ENCODE measurements around the gene RAB11FIP4. TPM values are rescaled to one million over a fixed set of nuclear protein-coding genes. Genes with fewer than 3 reads are reported as not detected.

Gene RAB11FIP4
- total and polyA plus RNA-seq, 2 of the 8 experiments (the other 6 are each of a cell fraction or from before 2014, with no cell fraction given), result 21.7 to 53.2 TPM

DNA sequence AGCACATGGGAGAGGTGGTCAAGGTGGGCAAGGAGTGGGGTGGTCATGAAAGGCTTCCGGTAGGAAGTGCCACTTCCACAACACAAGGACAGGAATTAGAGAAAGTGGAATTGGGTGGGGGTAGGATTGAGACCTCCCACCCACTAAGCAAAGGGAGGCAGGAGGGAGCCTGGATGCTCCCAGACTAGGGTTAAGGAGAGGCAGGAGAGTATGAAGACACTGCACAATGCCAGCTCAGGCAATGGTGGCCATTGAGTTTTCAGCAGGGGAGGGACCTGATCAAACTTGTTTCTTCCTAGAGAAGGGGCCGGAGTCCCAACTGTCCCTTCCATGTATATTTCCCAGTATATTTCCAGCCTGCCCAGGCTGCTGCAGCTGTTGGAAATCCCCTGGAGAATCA, 3.1 kb upstream of the RAB11FIP4 start:
- peaks cover 2 to 5% of the 10 kb centered on the region in 2 experiments for H4K20me1 ChIP-seq (replicated peaks in 1 of 2; ENCODE audit: control insufficient read depth in 1 of 2, insufficient read depth in 2 of 2, low read length in 2 of 2)
- H3K27me3 ChIP-seq (replicated peaks in 1 of 4; ENCODE audit: control insufficient read depth in 3 of 4, extremely low read depth in 1 of 4, insufficient read depth in 3 of 4, low read length in 3 of 4), result peaks cover 1 to 29% (median 22%) of the 10 kb centered on the region in 4 experiments
- H3K36me3 ChIP-seq (ENCODE audit: control insufficient read depth in 2 of 4, insufficient read depth in 4 of 4, low read length in 3 of 4), result no peaks in the 10 kb centered on the region
- no peak overlapping the region for H3K56ac ChIP-seq (replicated peaks; ENCODE audit: insufficient read length, low read depth, low read length)
- no peak overlapping the region for H2BK12ac ChIP-seq (ENCODE audit: low read depth, low read length)
- no peak overlapping the region for H2BK20ac ChIP-seq (ENCODE audit: low read length)
- no peak overlapping the region for H3K4me2 ChIP-seq (ENCODE audit: insufficient read depth in 1 of 2, low read depth in 2 of 2, low read length in 2 of 2)
- H3K4ac ChIP-seq (replicated peaks; ENCODE audit: insufficient read length, low read depth, low read length), result no peak overlapping the region
- no peak overlapping the region for H3K4me3 ChIP-seq (ENCODE audit: extremely low read depth in 1 of 4, insufficient read depth in 2 of 4, low read depth in 3 of 4, low read length in 4 of 4)
- H4K91ac ChIP-seq (replicated peaks; ENCODE audit: insufficient read length, low read length), result peak overlapping the region; percentile 35
- no peaks in the 10 kb centered on the region for H3K79me2 ChIP-seq (ENCODE audit: control insufficient read depth in 1 of 2, insufficient read depth in 2 of 2, low read length in 2 of 2)
- no peaks in the 10 kb centered on the region; the same call in 1 of the 2 replicates for H3K79me1 ChIP-seq (ENCODE audit: low read depth, low read length)
- WGBS, 2 experiments (ENCODE audit: extremely low coverage in 1 of 2, insufficient coverage in 1 of 2, insufficient read length in 1 of 2, insufficient replicate concordance in 2 of 2, low coverage in 1 of 2, low lambda C conversion rate in 2 of 2, missing lambda C conversion rate in 1 of 2), result 88% methylated on average over 2 of the region's 2 CpGs; no CpG with 5 or more reads in 1 of the 2 experiments
- no peak overlapping the region for H3K27ac ChIP-seq (ENCODE audit: low read depth, low read length)
- ChIA-PET POLR2A (ENCODE audit: partially characterized antibody) (interaction anchor here (0.6 kb wide), 1 partner anchor 319 kb away, joined by 3 read pairs; no protein-coding TSS in a partner anchor), CTCF (ENCODE audit: partially characterized antibody) (interaction anchor here (0.6 to 3.1 kb wide), 19 partner anchors 8 to 1048 kb away, joined by 3 to 35 read pairs (median 5); no protein-coding TSS in a partner anchor)
- no peak overlapping the region for H3K23ac ChIP-seq (ENCODE audit: insufficient read length)
- H2BK15ac ChIP-seq (ENCODE audit: low read length), result no peak overlapping the region
- no peak overlapping the region for H2AFZ ChIP-seq (ENCODE audit: low read length)
- no peak overlapping the region for H3K9ac ChIP-seq (replicated peaks in 1 of 4; ENCODE audit: extremely low read depth in 1 of 4, low read depth in 3 of 4, low read length in 3 of 4)
- FAIRE-seq (no peak), DNase-seq (ENCODE audit: low read depth in 1 of 2, low spot score in 2 of 2) (no peak)
- H3K18ac ChIP-seq (ENCODE audit: extremely low read depth, low read length), result no peak overlapping the region
- no peak overlapping the region for H4K5ac ChIP-seq (ENCODE audit: insufficient read length, low read depth, low read length)
- H3K14ac ChIP-seq (ENCODE audit: insufficient read length), result no peak overlapping the region
- no peaks in the 10 kb centered on the region for H3K9me3 ChIP-seq (ENCODE audit: insufficient read depth in 2 of 2, low read depth in 1 of 2, low read length in 1 of 2)
- peaks cover 7% of the 10 kb centered on the region; the same call in 1 of the 2 replicates for H3K23me2 ChIP-seq (ENCODE audit: low read depth, low read length)
- H3K4me1 ChIP-seq (replicated peaks in 1 of 4; ENCODE audit: control insufficient read depth in 3 of 4, insufficient read depth in 4 of 4, low read length in 3 of 4), result peaks cover 0 to 14% (median 9%) of the 10 kb centered on the region in 4 experiments; a peak in 6 of 7 replicates
- H2BK120ac ChIP-seq (replicated peaks; ENCODE audit: low read depth, low read length), result no peak overlapping the region
- H4K8ac ChIP-seq (ENCODE audit: extremely low read depth, insufficient read depth, low read length), result no peak overlapping the region; the same call in 1 of the 2 replicates
- no peak overlapping the region for H2AK5ac ChIP-seq (ENCODE audit: low read depth, low read length)
- H2BK5ac ChIP-seq (ENCODE audit: low read depth, low read length), result no peak overlapping the region
- no peak for TF ChIP-seq EZH2 (IDR thresholded peaks at IDR 0.05; ENCODE audit: low read depth, low read length, severe bottlenecking)
- no peak for TF ChIP-seq SP2 (IDR thresholded peaks at IDR 0.05; ENCODE audit: low read length)
- no peak for TF ChIP-seq NANOG (IDR thresholded peaks at IDR 0.05; ENCODE audit: insufficient read depth, low read depth, low read length, poor library complexity, severe bottlenecking)
- no peak for TF ChIP-seq POLR2A (IDR thresholded peaks at IDR 0.05; ENCODE audit: control extremely low read depth in 1 of 2, low read depth in 2 of 2, low read length in 2 of 2)
- no peak for TF ChIP-seq HDAC2 (IDR thresholded peaks at IDR 0.05; ENCODE audit: borderline replicate concordance in 1 of 2, low read depth in 2 of 2, low read length in 2 of 2)
- TF ChIP-seq EGR1 (IDR thresholded peaks at IDR 0.05; ENCODE audit: borderline replicate concordance, low read depth, low read length), result no peak
- no peak for TF ChIP-seq TEAD4 (IDR thresholded peaks at IDR 0.05; ENCODE audit: low read depth, low read length)
- no peak for TF ChIP-seq GTF2F1 (IDR thresholded peaks at IDR 0.05; ENCODE audit: borderline replicate concordance, low read depth, low read length)
- TF ChIP-seq SP4 (IDR thresholded peaks at IDR 0.05; ENCODE audit: low read length), result no peak
- TF ChIP-seq BACH1 (IDR thresholded peaks at IDR 0.05; ENCODE audit: low read length), result no peak
- TF ChIP-seq, protein P1, sequence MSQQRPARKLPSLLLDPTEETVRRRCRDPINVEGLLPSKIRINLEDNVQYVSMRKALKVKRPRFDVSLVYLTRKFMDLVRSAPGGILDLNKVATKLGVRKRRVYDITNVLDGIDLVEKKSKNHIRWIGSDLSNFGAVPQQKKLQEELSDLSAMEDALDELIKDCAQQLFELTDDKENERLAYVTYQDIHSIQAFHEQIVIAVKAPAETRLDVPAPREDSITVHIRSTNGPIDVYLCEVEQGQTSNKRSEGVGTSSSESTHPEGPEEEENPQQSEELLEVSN (IDR thresholded peaks at IDR 0.05), result no peak
- no peak for TF ChIP-seq TAF1 (IDR thresholded peaks at IDR 0.05; ENCODE audit: low read depth, low read length)
- no peak for TF ChIP-seq RXRA (IDR thresholded peaks at IDR 0.05; ENCODE audit: insufficient read depth, low read depth, low read length)
- TF ChIP-seq ZNF274 (IDR thresholded peaks at IDR 0.05; ENCODE audit: borderline replicate concordance, extremely low read depth, low read length), result no peak
